Skin of body (tissue), 2 donors: ENCODE data around the gene NRDE2. TPM values are rescaled to one million over a fixed set of nuclear protein-coding genes. Genes with fewer than 3 reads are reported as not detected.

ENCODE experiments used
- DNase-seq: peaks from one replicate; lab custom pipeline; 2025; lab: John Stamatoyannopoulos, UW
- total RNA-seq: library from RNA; depleted of rRNA; stranded (reverse); fragments of >200 nt; gene quantifications from one replicate; pipeline ENCODE4 v1.2.3, GENCODE V29; 2014

Gene NRDE2
- total RNA-seq, 1 donor from 2014 or later: 11.0 TPM

DNA sequence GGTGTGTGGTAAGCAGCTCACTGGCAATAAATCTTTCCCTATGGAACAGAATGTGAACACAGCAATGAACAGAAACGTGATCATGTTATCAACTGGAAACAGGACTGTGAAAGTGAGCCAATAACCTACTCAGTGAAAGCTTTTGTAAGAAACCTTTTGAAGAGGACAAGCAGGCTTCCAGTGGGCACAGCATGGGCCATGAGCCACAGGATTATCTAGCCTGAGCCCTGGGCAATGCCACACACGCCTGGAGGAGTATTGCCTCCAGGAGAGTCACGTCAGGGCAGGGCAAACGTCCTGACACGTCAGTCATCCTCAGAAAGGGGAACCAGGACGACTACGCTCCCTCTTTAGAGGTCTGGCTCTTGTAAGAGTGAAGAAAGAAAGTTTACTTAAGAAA lies 32.3 kb downstream of the NRDE2 start:
- DNase-seq: no peak

DNA sequence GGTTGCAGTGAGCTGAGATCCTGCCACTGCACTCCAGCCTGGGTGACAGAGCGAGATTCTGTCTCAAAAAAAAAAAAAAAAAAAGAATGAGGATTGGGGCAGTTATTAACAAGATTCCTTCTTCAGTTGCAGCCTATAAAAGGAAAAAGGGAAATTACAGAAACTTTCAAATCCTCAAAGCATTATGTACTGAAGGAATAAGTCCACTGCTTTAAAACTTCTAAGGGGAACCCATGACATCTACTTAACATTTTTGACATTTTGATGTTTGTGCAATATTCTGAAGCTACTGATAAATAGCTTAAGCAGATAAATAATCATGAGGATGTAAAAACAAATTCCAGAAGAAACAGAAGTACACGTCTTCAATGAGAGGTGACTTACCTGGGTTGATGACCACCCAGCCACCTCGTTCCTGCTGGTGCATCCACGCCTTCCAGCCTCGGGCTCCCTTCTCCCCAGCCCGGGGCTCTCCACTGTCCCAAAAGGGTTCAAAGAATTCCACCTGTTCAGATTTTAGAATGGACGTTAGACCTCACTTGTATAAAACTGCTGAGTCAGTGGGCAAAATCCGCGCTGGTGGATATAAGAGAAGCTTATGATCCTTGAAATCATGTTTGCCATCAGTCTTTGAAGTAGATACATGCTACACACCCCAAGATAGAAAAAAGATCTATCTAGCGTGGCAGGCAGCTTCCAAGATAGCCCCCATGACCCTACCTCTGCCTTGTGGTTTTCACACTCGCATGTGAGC lies 33.7 kb downstream of the NRDE2 start:
- DNase-seq: no peak

- DNase-seq: no peak
Measured at GRCh38 chr14:90296641-90297040, 35.1 kb downstream of the NRDE2 start.

- DNase-seq: no peak
Measured at GRCh38 chr14:90295870-90296516, 35.7 kb downstream of the NRDE2 start.

- no peak for DNase-seq
Measured at GRCh38 chr14:90294872-90295271, 36.9 kb downstream of the NRDE2 start.

DNA sequence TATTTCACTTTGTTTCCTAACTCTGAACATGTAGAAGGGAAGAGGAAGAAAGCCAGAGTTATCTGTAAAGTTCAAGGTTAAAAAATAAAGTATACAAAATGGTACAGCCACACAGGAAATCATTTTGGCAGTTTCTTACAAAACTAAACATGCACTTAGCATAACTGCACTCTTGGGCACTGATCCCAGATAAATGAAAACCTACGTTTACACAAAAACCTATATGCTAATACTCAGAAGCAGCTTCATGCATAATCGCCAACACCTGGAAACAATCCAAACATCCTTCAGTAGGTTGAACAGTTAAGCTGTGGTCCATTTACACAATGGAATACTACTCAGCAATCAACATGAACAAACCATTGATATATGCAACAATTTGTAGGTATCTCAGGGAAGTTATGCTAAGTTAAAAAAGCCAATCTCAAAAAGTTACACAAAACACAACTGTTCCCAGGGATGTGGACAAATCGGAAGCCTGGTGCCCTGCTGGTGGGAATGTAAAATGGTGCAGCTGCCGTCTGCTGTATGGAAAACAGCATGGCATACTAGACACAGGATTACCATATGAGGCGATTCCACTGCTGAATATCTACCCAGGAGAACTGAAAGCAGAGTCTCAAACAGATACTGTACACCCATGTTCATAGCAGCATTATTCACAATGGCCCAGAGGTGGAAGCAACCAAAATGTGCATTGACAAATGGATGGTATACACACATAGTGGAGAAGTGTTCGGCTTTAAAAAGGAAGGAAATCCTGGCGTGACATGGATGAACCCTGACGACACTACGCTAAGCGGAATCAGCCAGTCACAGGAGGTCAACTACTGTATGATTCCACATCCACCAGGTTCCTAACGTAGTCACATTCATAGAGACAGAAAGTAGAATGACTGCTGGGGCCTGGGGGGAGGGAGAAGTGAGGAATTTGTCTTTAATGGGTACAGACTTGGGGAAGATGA lies 37.7 kb downstream of the NRDE2 start:
- DNase-seq: no peak

GRCh38 chr14:90291699-90292098 lies 40.0 kb downstream of the NRDE2 start:
- no peak for DNase-seq

- DNase-seq: no peak
Measured at GRCh38 chr14:90290337-90291011, 41.3 kb downstream of the NRDE2 start.

- no peak for DNase-seq
Measured at GRCh38 chr14:90288651-90289355, 42.9 kb downstream of the NRDE2 start.

DNA sequence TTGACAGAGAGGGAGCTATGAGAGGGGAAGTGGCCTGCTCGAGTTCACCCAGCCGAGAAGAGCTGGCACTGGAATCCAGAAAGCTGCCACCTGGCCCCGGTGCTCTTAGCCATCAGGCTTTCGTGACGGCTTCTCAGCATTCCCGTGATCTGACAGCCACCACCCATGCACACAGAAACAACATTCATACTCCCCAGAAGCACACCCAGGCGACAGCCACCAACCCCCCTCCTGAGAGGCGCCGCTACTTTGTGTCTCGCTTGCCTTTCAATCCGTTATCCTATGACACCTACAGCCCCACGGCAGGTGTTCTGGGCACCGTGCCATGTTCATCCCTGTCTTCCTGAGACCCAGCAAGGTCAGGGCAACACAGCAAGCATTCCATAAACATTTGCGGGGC lies 44.0 kb downstream of the NRDE2 start:
- no peak for DNase-seq

DNA sequence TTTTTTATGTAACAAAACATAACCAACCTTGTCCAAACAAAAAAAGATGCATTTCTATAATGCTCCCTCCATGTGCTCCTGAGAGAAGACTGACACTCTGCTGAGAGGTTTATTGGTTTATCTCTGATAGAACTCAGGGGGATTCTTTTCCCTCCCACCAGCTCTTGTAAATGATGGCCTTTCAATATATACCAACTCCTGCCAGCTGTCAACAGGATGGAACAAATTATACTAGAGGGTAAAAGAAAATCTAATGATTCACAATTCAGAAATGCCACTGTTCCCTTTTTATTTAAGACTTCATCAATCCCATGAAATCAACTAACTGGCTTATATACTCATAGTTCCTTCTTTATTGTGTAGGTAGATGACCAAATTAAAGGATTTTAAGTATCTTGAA lies 50.0 kb downstream of the NRDE2 start:
- no peak for DNase-seq

DNA sequence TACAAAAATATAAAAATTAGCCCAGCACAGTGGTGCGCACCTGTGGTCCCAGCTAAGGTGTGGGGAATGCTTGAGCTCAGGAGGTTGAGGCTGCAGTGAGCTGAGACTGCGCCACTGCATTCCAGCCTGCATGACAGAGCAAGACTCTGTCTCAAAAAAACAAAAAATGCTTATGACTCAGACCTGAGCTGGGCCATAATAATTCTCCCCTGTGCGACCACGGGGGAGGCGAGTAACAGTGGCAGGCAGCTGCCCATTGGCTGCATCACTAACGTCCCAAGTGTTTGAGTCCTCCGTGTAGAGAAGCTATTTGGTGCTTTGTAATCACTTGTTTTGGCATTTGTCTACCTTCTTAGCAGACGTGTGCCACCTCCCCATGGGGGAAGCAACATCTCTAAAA lies 50.5 kb downstream of the NRDE2 start:
- DNase-seq: no peak

DNA sequence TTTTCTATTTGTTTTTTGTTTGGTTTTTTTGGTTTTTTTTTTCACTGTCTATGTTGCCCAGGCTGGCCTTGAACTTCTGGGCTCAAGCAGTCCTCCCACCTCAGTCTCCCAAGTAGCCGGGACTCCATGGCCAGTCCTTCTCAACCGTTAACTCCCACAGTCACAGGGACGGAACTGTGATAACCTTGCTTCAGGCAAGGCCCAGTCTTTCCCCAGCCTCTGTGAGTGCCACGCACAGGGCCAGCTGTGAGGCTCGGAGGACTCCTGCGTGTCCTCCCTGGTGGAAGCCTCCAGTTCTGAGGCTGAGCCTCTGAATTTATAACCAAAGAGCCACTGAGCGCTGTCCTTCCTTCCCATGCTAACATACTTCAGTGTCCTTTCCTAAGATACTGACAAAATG lies 51.6 kb downstream of the NRDE2 start:
- DNase-seq: no peak

DNA sequence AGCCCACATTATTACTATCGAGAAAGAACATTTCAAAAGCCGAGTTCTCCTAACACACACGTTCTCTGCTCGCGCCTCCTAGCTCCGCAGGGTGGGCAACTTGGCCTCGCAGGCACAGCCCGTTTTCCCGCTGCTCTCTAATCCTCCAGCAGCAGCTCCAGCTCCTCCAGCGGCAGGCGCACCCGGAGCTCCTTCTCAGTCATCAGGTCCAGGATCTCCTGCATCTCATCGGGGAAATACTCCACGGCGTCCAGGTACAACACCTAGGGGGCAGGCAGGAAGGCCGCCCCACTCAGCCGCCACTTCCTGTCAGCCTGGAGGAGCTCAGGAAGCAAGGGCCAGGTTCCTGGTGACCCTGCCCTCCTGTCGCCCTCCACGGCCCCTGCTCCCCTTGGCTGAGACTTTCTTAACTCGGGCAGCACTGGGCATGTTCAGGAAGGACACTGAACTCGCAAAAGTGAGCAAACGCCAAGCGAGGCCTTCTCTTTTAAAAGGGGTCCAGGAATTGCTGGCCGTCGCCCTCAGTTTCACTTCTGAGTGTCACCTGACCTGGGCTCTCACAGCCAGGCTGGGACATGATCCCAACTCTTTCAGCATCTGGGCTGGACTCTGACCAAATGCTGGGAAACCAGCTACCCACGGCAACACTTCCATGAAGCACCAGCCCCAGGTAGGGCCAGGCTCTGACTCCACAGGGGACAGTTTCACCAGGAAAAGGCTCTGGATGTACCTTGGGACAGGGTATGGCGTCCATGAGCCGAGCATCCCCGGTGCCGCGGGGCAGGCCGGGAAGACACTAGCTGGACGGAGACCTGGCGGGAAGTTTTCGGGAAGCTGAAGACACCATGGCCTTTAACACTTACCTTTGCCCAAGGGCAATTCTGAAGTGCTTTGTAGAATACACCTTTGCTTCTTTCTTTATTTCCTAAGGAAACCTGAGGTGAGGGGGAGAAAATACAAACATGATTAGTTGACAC lies 53.3 kb downstream of the NRDE2 start:
- no peak for DNase-seq

GRCh38 chr14:90277581-90278198 lies 54.1 kb downstream of the NRDE2 start:
- DNase-seq: no peak

- DNase-seq: no peak
Measured at GRCh38 chr14:90276646-90277367, 54.9 kb downstream of the NRDE2 start.

DNA sequence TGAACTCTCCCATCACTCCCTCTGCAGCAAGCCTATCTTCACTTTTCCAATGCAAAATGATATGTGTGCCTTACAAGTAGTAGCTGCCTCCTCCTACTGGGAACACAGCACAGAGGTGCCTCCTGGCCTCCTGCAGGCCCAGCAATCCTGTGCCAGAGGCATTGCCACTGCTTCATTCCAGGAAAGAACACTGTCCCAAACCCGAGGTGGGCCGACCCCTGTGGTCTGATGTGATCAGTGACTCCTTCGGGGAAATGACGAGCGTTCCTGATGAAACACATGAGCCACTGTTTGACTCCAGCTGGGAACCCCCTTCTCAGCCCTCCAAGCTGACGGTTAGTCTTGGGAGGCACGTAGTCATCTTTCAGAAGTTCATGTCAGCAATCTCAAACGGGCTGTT lies 55.9 kb downstream of the NRDE2 start:
- no peak for DNase-seq

DNA sequence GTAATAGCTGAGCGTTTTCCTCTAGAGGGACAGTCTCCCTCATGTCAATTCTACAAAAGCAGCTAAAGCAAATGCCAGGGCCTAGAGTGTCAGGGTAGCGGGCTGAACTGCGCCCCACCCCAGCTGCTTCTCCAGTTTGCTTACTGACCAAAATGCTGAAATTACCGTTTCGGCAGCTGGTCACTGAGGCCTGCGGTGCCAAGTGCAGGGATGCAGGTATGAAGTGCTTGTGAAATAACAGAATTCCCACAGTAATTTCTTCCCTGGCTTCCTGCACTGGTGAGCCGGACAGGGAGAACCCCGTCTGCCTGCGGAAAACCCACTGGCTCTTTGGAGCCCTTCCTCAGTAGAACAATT lies 56.3 kb downstream of the NRDE2 start:
- DNase-seq: no peak
